Islet precursor cell (in vitro differentiated cells): ENCODE measurements around the gene ANAPC16.
"Not testable (repeated sequence)": the region's sequence is repeated elsewhere in the genome, so short reads cannot be mapped to it uniquely, and the experiment has no call there.

Source experiments
- DNase-seq: peaks from one replicate; pipeline ENCODE4 v3.0.0-alpha.2; 2018

The ANAPC16 gene

DNA sequence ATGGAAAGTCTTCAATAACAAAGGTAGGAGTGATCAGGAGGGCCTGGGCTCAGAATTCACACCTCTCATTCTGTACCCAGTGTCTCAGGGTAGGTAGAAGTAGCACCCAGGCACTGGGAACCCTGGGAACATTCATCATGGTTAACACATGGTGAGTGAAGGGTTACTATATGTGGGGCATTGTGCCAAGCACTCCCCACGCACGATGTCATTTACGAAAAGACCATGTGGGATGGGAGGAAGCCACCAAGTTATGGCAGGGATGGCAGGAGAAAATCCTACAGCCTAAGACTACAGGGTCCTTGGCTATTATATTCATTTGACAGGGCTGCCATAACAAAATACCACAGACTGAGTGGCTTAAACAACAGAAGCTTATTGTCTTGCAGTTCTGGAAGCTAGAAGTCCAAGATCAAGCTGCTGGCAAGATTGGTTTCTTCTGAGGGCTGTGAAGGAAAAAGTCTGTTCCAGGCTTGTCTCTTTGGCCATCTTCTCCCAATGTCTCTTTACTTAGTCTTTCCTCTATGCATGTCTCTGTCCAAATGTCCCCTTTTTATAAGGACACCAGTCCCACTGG is 30.2 kb downstream of the ANAPC16 start:
- DNase-seq = no peak

DNA sequence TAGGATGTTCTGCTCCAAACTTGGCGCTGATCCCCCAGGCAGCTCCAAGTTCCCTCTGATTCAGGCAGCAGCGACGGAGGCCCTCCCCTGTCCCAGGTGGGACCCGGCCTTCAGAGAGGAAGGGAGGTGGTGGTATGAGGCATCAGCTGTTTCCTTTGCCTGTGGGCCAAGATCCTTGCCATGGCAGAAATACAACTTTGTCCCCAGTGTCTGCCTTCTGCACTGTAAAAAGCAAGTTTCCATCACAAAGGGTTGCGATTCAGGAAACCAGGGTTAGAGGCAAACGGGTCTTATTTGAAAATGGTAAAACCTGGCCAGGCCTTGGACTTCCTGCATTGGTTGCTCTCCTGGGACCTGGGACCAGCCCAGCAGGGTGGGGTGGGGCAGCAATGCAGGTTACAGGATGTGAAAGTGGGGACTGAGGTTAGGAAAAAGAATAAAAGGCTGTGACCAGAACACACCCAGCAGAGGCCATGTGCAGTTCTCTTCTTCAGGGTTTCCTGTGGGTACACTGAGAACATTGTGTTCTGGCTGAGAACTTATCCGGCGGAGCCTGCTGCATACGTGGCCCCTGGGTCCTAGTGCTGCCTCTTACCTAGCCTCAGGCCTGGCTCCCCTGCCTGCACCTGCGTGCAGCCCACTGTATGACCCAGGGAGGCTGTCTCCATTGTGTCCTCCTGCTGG is 32.8 kb downstream of the ANAPC16 start:
- DNase-seq = peak; percentile 82

DNA sequence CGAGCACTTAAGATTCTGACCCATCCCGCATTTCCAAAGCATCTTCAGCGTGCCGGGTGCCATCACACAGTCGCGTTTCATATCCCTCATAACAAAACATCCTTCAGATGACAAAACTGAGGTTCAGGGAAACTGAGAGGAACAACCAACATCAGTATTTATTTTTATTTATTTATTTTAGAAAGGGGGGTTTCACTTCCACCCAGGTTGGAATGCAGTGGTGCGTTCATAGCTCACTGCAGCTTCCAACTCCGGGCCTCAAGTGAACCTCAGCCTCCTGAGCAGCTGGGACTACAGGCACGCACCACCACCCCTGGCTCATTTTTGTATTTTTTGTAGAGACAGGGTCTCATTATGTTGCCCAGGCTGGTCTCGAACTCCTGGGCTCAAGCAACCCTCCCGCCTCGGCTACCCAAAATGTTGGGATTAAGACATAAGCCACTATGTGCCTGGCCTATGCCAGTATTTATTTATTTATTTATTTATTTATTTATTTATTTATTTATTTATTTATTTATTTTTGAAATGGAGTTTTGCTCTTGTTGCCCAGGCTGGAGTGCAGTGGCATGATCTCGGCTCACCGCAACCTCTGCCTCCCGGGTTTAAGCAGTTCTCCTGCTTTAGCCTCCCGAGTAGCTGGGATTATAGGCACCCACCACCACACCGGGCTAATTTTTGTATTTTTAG is 33.5 kb downstream of the ANAPC16 start:
- DNase-seq = not testable (repeated sequence)

DNA sequence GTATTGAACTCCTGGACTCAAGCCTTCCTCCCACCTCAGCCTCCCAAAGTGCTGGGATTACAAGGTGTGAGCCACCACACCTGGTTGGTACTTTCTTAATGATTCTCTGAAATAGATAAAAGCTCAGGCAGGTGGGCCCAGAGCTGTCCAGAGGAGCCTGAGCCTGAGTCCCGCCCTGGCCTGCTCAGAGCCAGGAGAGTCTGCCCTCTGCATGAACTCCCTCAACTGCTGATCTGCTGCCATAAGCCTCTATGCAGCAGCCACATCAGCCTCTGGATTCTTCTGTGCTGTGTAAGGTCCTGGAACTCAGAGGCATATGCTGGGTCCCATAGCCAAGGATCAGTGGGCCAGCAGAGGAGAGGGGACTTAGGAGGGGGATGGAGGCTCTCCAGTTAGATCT is 34.9 kb downstream of the ANAPC16 start:
- DNase-seq = no peak

DNA sequence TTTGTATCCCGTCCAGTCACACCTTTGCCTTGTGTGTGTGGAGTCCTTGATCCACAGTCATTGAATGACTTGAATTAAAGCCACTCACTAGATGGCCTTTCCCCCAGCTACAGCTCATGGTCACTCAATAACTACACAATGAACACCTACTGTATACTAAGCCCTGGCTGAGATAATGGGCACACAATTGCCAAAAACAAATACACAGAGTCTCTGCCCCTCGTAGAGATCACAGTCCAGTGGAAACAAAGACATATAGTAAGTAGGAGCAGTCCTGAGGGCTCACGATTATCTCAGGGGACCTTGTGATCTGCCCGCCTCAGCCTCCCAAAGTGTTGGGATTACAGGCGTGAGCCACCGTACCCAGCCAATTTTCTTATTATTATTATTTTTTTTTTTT is 35.8 kb downstream of the ANAPC16 start:
- no peak for DNase-seq

DNA sequence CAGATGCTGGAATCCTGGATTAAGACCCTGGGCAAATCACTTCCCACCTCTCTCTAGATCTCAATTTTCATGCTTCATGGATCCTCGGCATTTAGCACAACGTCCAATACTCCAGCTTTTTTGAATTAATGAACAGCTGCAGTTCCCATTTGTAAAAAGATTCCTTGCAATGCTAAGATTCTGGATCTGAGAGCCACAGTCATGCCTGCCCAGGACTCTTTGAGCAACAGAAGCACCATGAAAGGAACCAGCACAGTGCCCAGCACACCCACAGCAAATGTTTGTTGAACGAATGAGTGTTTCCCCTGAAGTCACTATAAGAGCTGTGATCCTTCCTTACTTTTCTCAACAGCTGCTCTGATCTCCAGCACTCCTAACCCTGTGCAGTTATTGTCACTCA is 37.2 kb downstream of the ANAPC16 start:
- no peak for DNase-seq

DNA sequence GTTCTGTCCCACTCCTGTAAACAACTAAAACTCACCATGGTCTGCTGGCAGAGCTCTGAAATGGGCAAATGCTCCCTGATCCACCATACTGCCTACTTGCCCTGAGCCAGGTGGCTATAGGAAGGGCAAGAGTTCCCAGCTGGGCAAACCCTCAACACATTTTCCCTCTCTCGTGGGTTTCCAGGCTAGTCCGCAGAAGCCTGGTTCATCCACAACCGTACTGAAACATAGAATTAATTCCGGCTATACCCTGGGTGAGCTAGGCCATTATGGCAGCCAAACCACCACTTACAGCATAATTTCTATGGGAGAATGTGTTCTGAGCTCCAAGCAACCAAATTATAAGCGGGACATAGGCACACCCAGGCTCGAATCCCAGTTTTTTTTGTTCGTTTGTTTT is 37.8 kb downstream of the ANAPC16 start:
- DNase-seq = no peak

GRCh38 chr10:72254813-72255568 is 39.2 kb downstream of the ANAPC16 start:
- DNase-seq = peak; percentile 90

- DNase-seq = no peak
Measured at GRCh38 chr10:72255977-72256729, 40.3 kb downstream of the ANAPC16 start.

DNA sequence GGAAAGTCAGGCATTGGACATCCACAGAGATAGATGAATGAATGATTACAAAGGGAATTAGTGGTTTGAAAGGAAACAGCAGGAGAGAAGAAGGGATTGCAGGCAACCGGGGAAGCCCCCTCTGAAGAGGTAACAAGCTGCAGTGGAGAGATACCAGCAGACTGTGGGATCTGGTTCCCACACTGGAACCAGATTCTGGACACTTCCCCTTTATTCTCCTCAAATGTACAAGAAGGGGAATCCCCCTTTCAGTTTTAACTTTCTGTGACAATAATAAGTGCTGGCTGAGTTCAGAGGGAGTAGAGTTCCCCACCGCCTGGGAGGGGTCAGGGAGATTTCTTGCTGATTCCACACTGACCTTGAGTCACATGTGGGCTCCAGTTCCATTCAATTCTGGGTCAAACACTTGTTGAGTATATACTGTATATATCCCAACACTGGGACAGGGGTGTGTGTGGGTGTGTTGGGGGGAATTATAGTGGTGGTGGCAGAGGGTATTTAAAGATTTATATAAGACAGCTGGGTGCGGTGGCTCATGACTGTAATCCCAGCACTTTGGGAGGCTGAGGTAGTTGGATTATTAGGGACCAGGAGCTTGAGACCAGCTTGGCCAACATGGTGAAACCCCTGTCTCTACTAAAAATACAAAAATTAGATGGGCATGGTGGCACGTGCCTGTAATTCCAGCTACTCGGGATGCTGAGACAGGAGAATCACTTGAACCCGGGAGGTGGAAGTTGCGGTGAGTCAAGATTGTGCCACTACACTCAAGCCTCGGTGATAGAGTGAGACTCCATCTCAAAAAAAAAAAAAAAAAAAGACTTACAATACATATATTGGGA is 41.5 kb downstream of the ANAPC16 start:
- DNase-seq = no peak

- DNase-seq = no peak
Measured at GRCh38 chr10:72258617-72259016, 42.8 kb downstream of the ANAPC16 start.

DNA sequence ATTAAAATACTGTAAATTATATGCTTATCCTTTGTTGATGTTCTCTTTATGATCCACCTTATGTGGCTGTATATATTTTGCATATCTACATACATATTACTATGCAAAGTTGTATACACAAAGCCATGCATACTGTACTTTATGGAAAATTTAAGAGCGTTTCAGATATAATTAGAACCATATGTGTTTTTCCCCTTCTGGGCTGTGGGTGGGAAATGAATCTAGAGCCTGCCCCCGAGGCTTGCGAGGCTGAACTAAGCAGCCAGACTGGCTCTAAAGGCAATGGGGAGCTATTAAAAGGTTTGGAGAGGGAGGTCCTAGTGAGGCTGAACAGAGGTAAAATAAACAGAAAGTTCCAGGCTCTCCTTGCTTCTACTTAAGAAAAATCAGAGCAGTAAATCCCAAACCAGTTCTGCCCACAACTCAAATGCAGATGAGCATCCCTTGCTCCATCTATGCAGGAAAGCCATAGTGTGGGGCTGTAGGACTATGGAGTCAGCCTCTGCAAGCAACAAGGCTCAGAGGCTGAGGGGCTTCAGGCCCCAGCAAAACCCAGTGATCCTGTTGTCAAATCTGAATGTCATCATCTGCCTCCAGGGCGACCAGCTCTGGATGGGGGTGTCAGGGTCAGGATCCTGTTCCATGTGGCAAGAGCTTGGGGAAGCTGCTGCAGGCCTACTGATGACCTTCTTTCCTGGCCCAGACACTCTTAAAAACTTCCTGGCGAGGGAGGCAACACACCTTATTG is 43.9 kb downstream of the ANAPC16 start:
- peak; percentile 78 for DNase-seq

DNA sequence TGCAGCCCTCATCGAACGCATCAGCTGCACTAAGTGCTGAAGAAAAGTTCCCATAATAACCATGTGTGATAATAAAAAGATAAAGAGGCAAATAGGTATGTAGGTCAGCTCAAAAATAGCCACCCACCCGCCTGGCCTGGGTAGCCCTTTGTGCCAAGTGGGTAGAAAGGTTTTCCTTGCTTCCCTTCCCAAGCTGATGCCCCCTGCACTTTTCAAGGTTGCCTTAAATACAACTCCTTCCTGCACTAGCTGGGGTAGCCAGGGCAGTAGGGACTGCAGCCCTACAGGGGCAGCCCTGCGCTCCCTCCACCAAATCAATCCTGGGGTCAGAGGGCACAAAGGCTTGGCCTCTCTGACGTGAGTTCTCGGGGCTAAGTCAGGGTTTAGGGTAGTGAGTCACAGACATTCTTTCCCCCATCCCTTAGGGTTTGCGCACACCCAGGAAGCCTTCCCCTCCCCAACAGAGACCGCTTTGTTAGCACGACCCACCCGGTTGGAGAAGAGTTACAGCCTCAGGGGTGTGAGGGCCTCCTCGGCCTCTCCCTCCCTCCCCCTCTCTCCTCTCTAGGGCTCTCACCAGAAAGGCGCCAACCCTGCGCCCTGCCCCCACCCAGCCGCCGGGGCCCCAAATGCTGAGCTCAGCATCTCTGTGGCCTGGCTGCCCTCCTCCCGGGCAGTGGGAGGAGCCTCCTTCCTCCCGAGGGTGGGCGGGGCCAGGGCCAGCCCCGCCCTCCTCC is 44.6 kb downstream of the ANAPC16 start:
- peak; percentile 99 for DNase-seq

- peak; percentile 75 for DNase-seq
Measured at GRCh38 chr10:72260976-72261783, 45.4 kb downstream of the ANAPC16 start.

GRCh38 chr10:72261784-72262404 is 46.1 kb downstream of the ANAPC16 start:
- DNase-seq = no peak

- DNase-seq = no peak
Measured at GRCh38 chr10:72263613-72264241, 47.9 kb downstream of the ANAPC16 start.

GRCh38 chr10:72264536-72264935 is 48.7 kb downstream of the ANAPC16 start:
- no peak for DNase-seq

- peak; percentile 66 for DNase-seq
Measured at GRCh38 chr10:72265508-72265907, 49.7 kb downstream of the ANAPC16 start.
